A673 (cell line): ENCODE data around the gene ACTR3.

Experiments
- EZH2 ChIP-seq: fragments of 200-600 bp; sonication (generic); IDR thresholded peaks from 2 replicates; pipeline ENCODE4 v1.6.1; 2017; ENCODE audit warnings: borderline replicate concordance, low read depth, mild to moderate bottlenecking, mixed read lengths, antibody characterized with exemption, low read length; ENCODE audit not compliant: poor library complexity, severe bottlenecking
- TF ChIP-seq, protein P1 (sequence below): fragments of 300-800, 200-600 bp; sonication (generic); conservative IDR thresholded peaks from 2 replicates; pipeline ENCODE4 v1.5.1; 2017; ENCODE audit warnings: low read depth, mild to moderate bottlenecking, antibody characterized with exemption, low read length, moderate library complexity, mixed read lengths

DNA sequence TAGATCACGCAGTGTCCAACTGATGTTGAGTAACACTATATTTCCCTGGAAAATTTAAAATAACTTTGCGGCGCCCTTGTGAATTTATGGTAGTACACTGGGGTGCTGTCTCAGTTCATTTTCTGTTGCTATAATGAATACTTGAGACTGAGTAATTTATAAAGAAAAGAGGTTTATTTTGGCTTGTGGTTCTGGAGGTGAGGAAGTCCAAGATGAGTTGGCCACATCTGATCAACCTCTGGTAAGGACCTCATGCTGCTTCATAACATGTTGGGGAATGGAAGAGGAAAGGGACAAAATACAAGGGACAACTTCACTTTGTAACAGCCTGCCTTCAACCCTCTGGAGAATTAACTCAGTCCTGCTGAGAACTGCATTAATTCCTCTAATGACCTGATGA is 36.4 kb downstream of the ACTR3 start:
- TF ChIP-seq, protein P1, sequence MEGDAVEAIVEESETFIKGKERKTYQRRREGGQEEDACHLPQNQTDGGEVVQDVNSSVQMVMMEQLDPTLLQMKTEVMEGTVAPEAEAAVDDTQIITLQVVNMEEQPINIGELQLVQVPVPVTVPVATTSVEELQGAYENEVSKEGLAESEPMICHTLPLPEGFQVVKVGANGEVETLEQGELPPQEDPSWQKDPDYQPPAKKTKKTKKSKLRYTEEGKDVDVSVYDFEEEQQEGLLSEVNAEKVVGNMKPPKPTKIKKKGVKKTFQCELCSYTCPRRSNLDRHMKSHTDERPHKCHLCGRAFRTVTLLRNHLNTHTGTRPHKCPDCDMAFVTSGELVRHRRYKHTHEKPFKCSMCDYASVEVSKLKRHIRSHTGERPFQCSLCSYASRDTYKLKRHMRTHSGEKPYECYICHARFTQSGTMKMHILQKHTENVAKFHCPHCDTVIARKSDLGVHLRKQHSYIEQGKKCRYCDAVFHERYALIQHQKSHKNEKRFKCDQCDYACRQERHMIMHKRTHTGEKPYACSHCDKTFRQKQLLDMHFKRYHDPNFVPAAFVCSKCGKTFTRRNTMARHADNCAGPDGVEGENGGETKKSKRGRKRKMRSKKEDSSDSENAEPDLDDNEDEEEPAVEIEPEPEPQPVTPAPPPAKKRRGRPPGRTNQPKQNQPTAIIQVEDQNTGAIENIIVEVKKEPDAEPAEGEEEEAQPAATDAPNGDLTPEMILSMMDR = no peak
- TF ChIP-seq EZH2 = no peak
